NT2/D1 (cell line): ENCODE measurements around the gene GOLGA8K.
"Not testable (repeated sequence)": the region's sequence is repeated elsewhere in the genome, so short reads cannot be mapped to it uniquely, and the experiment has no call there.

Experiments
- DNase-seq: peaks from one replicate; pipeline ENCODE4 v3.0.0-alpha.2; 2011; ENCODE audit warnings: low read depth, low spot score
- H3K27me3 ChIP-seq: 2 replicates; pipeline ENCODE4 v1.6.0; 2011; ENCODE audit warnings: mild to moderate bottlenecking; ENCODE audit not compliant: insufficient read length, insufficient read depth
- H3K36me3 ChIP-seq: 2 replicates; pipeline ENCODE4 v1.6.1; 2011; ENCODE audit warnings: mild to moderate bottlenecking, low read length, mixed read lengths; ENCODE audit not compliant: insufficient read depth, insufficient read length
- H3K4me1 ChIP-seq: 2 replicates; pipeline ENCODE4 v1.5.1; 2011; ENCODE audit not compliant: insufficient read depth, insufficient read length
- H3K4me3 ChIP-seq: 2 replicates; pipeline ENCODE4 v1.5.1; 2011; ENCODE audit warnings: low read depth; ENCODE audit not compliant: insufficient read length
- H3K9ac ChIP-seq: 2 replicates; pipeline ENCODE4 v1.6.0; 2011; ENCODE audit warnings: low read depth; ENCODE audit not compliant: insufficient read length
- H3K9me3 ChIP-seq: 2 replicates; pipeline ENCODE4 v1.5.1; 2011; ENCODE audit warnings: mild to moderate bottlenecking, low read length; ENCODE audit not compliant: insufficient read depth

The GOLGA8K gene, protein sequence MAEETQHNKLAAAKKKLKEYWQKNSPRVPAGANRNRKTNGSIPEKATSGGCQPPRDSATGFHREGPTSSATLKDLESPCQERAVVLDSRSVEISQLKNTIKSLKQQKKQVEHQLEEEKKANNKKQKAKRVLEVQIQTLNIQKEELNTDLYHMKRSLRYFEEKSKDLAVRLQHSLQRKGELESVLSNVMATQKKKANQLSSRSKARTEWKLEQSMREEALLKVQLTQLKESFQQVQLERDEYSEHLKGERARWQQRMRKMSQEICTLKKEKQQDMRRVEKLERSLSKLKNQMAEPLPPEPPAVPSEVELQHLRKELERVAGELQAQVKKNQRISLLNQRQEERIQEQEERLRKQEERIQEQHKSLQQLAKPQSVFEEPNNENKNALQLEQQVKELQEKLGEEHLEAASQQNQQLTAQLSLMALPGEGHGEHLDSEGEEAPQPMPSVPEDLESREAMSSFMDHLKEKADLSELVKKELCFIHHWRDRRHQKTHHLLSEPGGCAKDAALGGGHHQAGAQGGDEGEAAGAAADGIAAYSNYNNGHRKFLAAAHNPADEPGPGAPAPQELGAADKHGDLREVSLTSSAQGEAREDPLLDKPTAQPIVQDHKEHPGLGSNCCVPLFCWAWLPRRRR

DNA sequence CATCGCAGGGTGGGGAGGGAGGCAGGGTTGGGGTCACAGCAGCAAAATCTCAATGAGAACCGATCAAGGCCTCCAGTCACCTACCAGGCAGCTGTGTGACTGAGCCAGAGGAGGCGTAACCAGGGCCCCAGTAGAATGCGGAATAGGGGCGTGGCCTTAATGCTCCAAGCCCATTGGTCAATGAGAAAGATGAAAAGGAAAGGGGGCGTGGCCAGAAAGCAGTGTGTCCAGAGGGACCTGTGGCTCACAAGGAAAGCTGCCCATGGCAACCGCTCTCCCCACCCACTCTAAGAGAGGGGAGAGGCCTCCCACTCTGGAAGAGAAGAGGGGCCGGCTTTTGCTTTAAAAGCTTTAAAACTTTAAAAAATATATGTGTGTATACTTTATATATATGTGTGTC lies at the start of gene GOLGA8K:
TSS of gene GOLGA8K (minus strand) at position 101 of the 400 bp plus-strand sequence. CDS start at position 3, 98 bp downstream.
- not testable (repeated sequence) for H3K4me3 ChIP-seq, H3K36me3 ChIP-seq, H3K9me3 ChIP-seq, H3K27me3 ChIP-seq, H3K4me1 ChIP-seq, DNase-seq, H3K9ac ChIP-seq

DNA sequence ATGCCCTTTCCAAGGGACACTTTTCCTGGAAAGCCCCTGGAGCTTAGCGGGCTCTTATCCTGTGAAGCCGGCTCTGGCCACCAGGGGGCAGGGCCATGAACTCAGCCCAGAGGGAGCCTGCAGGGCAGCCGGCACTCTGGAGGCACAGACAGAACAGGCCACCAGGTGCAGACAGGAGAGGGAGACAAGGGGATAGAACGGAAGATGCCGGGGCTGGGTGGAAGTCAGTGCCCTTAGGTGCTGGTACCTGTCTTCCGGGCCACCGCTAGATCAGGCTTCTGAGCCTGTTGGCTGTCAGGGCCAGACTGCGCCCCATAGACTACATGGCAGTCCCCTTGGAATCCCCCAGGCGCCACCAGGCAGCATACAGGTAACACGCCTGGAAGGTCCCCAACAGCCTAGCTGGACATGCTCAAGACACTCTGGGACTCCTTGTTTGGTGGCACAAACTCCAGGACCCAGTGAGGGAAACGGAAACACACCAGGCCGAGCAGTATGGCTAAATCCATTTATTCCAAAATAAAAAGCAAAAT lies 37.4 kb upstream of the GOLGA8K start:
- not testable (repeated sequence) for H3K4me3 ChIP-seq, H3K36me3 ChIP-seq, H3K9me3 ChIP-seq, H3K9ac ChIP-seq, DNase-seq, H3K27me3 ChIP-seq, H3K4me1 ChIP-seq

DNA sequence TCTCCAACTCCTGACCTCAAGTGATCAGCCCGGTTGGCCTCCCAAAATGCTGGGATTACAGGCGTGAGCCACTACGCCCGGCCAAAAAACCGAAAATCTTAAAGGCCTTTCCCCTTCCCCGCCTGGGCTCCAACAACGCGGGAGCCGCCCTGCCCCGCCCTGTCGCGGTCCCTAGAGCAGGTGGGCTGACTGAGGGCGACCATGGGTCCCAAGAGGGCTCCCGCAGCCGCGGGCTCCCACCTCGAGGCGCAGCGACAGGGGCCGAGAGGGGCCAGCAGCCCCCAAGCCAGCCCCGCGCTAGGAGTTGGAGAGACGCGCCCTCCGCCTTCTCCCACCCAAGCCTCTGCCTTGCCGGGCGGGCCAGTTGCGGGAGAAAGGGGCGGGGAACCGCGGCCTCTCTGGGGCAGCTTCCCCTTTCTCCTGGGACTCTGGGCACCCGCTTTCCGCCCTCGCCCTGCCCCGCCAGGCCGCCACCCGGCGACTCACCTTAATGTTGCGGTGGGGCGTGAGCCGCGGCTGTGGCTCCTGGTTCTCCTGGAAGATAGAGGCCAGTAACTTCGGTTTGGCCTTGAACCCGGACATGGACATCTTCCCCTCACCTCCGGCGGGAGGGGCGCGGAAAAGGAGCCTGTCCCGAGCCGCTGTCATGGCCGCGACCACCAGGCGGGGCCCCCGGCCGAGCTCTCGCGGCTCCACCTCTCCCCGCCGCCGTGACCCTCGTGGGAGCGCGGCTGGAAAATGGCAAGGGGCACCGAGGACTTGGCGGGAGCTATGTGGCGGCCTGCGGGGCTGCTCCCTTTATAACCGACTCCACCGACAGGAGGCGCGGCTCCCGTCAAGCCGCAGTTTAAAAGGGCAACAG lies 31.2 kb upstream of the GOLGA8K start:
- H3K9me3 ChIP-seq, H3K9ac ChIP-seq, H3K27me3 ChIP-seq, H3K4me1 ChIP-seq, H3K4me3 ChIP-seq, H3K36me3 ChIP-seq, DNase-seq: not testable (repeated sequence)

DNA sequence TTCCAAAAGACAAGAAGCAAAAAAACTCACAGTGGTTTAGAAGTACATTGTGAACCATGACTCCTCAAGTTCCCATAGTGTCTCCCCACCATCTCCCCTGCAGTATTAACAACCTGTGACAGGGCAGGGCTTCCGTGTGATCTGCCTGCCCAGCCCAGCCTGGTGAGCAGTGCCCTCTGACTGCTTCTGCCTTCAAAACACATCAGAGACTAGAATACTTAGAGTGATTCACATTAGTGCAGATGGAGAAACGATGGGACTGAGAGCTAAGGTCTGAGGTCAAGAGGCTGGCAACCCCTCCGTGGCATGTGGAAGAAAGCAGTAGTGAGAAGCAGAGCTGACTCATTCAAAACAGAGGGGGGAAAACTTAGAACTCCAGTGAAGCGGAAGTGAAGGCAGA lies 24.5 kb upstream of the GOLGA8K start:
- H3K27me3 ChIP-seq, H3K9me3 ChIP-seq, H3K4me3 ChIP-seq, H3K4me1 ChIP-seq, H3K36me3 ChIP-seq, DNase-seq, H3K9ac ChIP-seq: not testable (repeated sequence)

DNA sequence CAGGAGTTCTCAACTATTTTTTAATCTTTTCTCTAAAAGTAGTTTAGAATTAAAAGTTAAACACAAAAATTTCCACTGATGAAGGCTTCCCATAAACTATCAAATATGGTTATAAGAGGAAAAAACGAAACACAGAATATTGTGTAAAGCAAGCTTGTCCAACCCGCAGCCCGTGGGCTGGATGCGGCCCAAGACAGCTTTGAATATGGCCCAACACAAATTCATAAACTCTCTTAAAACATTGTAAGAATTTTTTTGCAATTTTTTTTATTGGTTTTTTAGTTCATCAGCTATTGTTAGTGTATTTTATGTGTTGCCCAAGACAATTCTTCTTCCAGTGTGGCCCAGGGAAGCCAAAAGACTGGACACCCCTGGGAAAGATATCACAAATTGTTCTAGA lies 23.4 kb upstream of the GOLGA8K start:
- H3K9ac ChIP-seq, H3K4me3 ChIP-seq, H3K27me3 ChIP-seq, DNase-seq, H3K36me3 ChIP-seq, H3K4me1 ChIP-seq, H3K9me3 ChIP-seq: not testable (repeated sequence)

DNA sequence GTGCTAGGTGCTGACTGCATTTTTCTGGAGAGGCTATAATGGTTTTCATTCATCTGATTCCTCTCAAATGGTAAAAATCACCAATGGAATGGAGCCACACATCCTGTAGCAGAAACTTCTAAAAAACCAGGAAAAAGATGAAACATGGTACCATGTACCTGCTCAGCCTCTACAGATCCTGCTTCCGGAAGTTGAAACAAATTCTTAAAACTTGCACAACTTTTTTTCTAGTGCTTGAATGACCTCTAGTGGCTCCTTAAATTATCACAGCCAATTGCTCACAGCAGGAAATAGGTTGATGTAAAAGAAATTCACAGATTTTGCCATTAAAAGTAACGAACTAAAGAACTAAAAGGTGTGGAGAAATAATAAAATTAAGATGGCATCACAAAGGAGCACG lies 4.8 kb upstream of the GOLGA8K start:
- not testable (repeated sequence) for H3K9ac ChIP-seq, DNase-seq, H3K4me3 ChIP-seq, H3K36me3 ChIP-seq, H3K27me3 ChIP-seq, H3K4me1 ChIP-seq, H3K9me3 ChIP-seq

DNA sequence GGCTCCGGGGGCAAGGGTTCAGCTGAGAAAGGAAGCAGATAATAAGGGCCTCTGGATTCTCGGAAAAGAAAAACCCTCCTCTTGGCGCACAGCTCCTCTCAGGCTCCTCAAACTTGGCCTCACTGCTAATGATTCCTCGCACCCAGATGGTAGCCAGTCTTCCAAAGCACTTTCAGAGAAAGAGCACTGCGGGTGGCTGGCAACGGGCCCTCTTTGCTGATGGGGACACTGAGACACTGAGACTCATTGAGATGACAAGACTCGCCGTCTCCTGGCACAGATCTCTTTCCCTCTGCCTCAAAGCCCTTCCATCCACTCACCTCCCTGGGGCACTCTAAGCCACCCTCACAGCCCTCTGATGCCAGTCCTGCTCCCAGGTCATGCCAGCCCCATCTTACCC lies 6.6 kb downstream of the GOLGA8K start:
- not testable (repeated sequence) for H3K4me3 ChIP-seq, H3K36me3 ChIP-seq, H3K27me3 ChIP-seq, H3K9me3 ChIP-seq, H3K4me1 ChIP-seq, H3K9ac ChIP-seq, DNase-seq

DNA sequence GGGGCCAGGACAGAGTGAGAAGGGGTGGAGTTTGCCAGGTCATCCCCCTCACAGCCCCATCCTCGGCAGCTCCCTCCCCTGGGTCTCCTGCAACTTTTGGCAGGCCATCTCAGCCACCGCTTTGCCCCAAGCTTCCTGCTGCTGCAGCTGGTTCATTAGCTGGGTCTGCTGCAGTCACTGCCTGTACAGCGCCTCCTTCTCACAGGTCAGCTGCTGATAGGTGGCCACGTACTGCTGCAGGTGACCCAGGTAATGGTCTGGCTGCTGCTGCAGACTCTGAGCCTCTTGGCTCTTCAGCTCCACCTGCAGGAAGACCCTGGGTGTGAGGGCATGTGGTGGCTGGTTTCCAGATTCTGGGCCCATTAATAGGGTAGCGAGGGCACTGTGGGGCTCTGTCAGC lies 8.3 kb downstream of the GOLGA8K start:
- not testable (repeated sequence) for H3K4me3 ChIP-seq, H3K9me3 ChIP-seq, H3K9ac ChIP-seq, DNase-seq, H3K27me3 ChIP-seq, H3K4me1 ChIP-seq, H3K36me3 ChIP-seq

DNA sequence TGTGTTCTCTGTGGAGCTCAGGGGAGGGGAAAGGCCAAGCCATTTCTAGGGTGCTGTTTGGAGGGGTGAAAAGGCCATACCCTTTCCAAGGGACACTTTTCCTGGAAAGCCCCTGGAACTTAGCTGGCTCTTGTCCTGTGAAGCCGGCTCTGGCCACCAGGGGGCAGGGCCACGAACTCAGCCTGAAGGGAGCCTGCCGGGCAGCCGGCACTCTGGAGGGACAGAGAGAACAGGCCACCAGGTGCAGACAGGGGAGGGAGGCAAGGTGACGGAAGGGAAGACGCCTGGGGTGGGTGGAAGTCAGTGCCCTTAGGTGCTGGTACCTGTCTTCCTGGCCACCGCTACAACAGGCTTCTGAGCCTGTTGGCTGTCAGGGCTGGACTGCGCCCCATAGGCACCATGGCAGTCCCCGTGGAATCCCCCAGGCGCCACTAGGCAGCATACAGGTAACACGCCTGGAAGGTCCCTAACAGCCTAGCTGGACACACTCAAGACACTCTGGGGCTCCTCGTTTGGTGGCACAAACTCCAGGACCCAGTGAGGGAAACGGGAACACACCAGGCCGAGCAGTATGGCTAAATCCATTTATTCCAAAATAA lies 14.9 kb downstream of the GOLGA8K start:
- not testable (repeated sequence) for H3K36me3 ChIP-seq, H3K9ac ChIP-seq, DNase-seq, H3K27me3 ChIP-seq, H3K4me3 ChIP-seq, H3K4me1 ChIP-seq, H3K9me3 ChIP-seq

DNA sequence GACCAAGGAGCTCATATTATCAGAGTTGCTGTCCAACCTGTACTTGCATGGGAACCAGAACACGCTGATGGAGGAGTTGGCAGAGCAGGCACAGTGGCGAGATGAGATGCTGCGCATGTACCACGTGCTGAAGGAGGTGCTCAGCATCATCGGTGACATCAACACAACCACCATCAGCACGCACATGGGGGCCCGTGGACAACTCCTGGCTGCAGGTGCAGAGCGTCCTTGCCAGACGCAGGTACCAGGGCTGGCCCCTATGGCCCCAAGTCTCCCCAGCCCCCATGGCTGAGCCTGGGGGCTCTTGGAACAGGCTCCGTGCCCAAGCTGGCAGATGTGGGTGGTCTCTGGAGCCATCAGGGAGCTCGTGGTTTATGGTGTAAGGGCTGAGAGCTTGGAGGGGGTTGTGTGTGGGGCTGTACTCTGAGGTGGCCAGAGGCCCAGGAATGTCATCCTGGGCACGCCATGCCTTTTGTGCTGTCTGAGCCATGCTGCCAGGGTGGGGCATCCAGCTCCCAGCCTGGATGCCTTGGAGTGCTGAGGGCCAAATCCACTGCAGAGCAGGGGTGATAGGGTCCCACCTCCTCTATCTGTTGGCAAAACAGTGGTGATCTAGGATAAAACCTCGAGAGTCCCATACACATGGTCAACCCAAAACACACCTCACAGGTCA lies 17.1 kb downstream of the GOLGA8K start:
- not testable (repeated sequence) for H3K4me3 ChIP-seq, H3K9me3 ChIP-seq, H3K9ac ChIP-seq, H3K27me3 ChIP-seq, H3K4me1 ChIP-seq, H3K36me3 ChIP-seq, DNase-seq

DNA sequence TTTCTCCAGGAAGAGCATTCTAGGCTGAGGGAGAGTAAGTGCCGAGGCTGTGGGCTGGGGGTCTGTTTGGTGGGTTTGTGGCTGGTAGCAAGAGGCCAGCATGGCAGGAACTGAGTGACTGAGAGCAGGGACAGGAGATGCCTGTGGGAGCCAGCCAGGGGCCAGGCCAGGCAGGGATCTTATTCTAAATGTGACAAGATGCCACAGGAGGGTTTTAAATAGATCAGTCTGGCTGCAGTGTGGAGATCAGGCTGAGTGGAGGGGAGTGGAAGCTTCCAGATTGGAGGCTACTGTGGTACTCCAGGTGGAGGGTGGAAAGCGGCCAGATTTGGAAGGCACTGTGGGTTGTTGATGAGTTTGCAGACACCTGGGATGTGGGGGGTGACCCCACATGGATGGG lies 28.9 kb downstream of the GOLGA8K start:
- not testable (repeated sequence) for H3K27me3 ChIP-seq, H3K36me3 ChIP-seq, H3K9me3 ChIP-seq, H3K4me3 ChIP-seq, H3K9ac ChIP-seq, DNase-seq, H3K4me1 ChIP-seq
